Measurements from ENCODE around the gene AVEN. TPM values are rescaled to one million over a fixed set of nuclear protein-coding genes. Genes with fewer than 3 reads are reported as not detected.

The AVEN gene
- total and polyA plus RNA-seq, 2 of the 8 experiments (the other 6 are each of a cell fraction or from before 2014, with no cell fraction given): 5.5 to 17.0 TPM

DNA sequence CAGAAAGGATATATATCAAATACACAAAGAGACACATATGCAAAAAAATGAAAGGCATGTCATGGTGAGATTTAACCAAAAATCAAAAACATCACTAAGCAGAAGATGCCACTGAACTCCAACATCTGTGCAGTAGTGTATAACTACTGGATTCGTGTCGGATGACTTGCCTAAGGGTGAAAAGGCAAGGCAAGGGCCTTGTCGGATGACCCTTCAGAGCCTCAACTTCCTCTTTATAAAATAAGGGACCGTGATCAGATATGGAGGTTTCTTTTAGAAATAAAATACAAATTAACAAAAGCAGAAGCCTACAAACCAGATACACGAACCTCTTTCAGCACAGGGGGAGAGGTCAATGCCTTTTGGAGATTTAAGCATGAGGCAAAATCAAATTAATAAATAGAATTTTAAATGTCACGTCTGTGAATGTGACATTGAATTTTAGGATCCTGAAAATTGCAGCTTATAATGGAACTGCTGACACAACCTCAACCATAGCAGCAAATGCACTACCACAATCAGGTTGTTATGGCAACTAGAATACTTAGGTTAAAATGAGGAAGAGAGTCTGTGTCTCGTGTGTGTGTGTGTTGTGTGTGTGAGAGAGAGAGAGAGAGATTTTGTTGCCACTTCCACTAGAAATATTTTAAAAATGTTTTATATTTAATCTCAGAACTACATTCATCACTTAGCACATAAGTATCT, 79.0 kb downstream of the AVEN start:
- no peak overlapping the region for H3K56ac ChIP-seq (replicated peaks; ENCODE audit: insufficient read length, low read depth, low read length)
- H3K79me1 ChIP-seq (ENCODE audit: low read depth, low read length): no peaks in the 10 kb centered on the region
- no peak overlapping the region for H2BK5ac ChIP-seq (ENCODE audit: low read depth, low read length)
- H3K18ac ChIP-seq (ENCODE audit: extremely low read depth, low read length): no peak overlapping the region
- no peak overlapping the region for H2BK20ac ChIP-seq (ENCODE audit: low read length)
- ChIA-PET POLR2A (ENCODE audit: partially characterized antibody) (no interaction called here), CTCF (ENCODE audit: partially characterized antibody) (interaction anchor here (1.5 kb wide), 1 partner anchor 222 kb away, joined by 7 read pairs; no protein-coding TSS in a partner anchor)
- no peak overlapping the region for H2BK12ac ChIP-seq (ENCODE audit: low read depth, low read length)
- H3K27ac ChIP-seq (ENCODE audit: low read depth, low read length): no peak overlapping the region
- H2BK15ac ChIP-seq (ENCODE audit: low read length): no peak overlapping the region
- TF ChIP-seq FOSL1 (IDR thresholded peaks at IDR 0.05; ENCODE audit: insufficient read depth, low read depth, low read length): no peak
- TF ChIP-seq ZNF274 (IDR thresholded peaks at IDR 0.05; ENCODE audit: borderline replicate concordance, extremely low read depth, low read length): no peak
- no peak for TF ChIP-seq JUND (IDR thresholded peaks at IDR 0.05; ENCODE audit: low read length)
- no peak overlapping the region for H4K91ac ChIP-seq (replicated peaks; ENCODE audit: insufficient read length, low read length)
- H3K23ac ChIP-seq (ENCODE audit: insufficient read length): no peak overlapping the region
- H3K4me1 ChIP-seq (replicated peaks in 1 of 4; ENCODE audit: control insufficient read depth in 3 of 4, insufficient read depth in 4 of 4, low read length in 3 of 4): no peaks in the 10 kb centered on the region
- no peaks in the 10 kb centered on the region for H3K79me2 ChIP-seq (ENCODE audit: control insufficient read depth in 1 of 2, insufficient read depth in 2 of 2, low read length in 2 of 2)
- no peak overlapping the region for H3K14ac ChIP-seq (ENCODE audit: insufficient read length)
- H3K4me2 ChIP-seq (ENCODE audit: insufficient read depth in 1 of 2, low read depth in 2 of 2, low read length in 2 of 2): no peak overlapping the region
- no peak overlapping the region for H2AFZ ChIP-seq (ENCODE audit: low read length)
- no peaks in the 10 kb centered on the region for H3K27me3 ChIP-seq (replicated peaks in 1 of 4; ENCODE audit: control insufficient read depth in 3 of 4, extremely low read depth in 1 of 4, insufficient read depth in 3 of 4, low read length in 3 of 4)
- H3K4ac ChIP-seq (replicated peaks; ENCODE audit: insufficient read length, low read depth, low read length): no peak overlapping the region
- H3K36me3 ChIP-seq (ENCODE audit: control insufficient read depth in 2 of 4, insufficient read depth in 4 of 4, low read length in 3 of 4): no peaks in the 10 kb centered on the region
- H4K8ac ChIP-seq (ENCODE audit: extremely low read depth, insufficient read depth, low read length): no peak overlapping the region
- H3K9ac ChIP-seq (replicated peaks in 1 of 4; ENCODE audit: extremely low read depth in 1 of 4, low read depth in 3 of 4, low read length in 3 of 4): no peak overlapping the region
- H4K5ac ChIP-seq (ENCODE audit: insufficient read length, low read depth, low read length): no peak overlapping the region
- no peaks in the 10 kb centered on the region for H3K9me3 ChIP-seq (ENCODE audit: insufficient read depth in 2 of 2, low read depth in 1 of 2, low read length in 1 of 2)
- WGBS, 2 experiments (ENCODE audit: extremely low coverage in 1 of 2, insufficient coverage in 1 of 2, insufficient read length in 1 of 2, insufficient replicate concordance in 2 of 2, low coverage in 1 of 2, low lambda C conversion rate in 2 of 2, missing lambda C conversion rate in 1 of 2): 84% methylated on average over 7 of the region's 7 CpGs; no CpG with 5 or more reads in 1 of the 2 experiments
- FAIRE-seq (no peak), DNase-seq (ENCODE audit: low read depth in 1 of 2, low spot score in 2 of 2) (no peak)
- H4K20me1 ChIP-seq (replicated peaks in 1 of 2; ENCODE audit: control insufficient read depth in 1 of 2, insufficient read depth in 2 of 2, low read length in 2 of 2): no peaks in the 10 kb centered on the region
- no peaks in the 10 kb centered on the region for H3K23me2 ChIP-seq (ENCODE audit: low read depth, low read length)
- H2BK120ac ChIP-seq (replicated peaks; ENCODE audit: low read depth, low read length): no peak overlapping the region
- no peak overlapping the region for H2AK5ac ChIP-seq (ENCODE audit: low read depth, low read length)
- H3K4me3 ChIP-seq (ENCODE audit: extremely low read depth in 1 of 4, insufficient read depth in 2 of 4, low read depth in 3 of 4, low read length in 4 of 4): no peak overlapping the region

Data from H1 (cell line).